ENCODE results near the gene CCDC87. TPM values are rescaled to one million over a fixed set of nuclear protein-coding genes. Genes with fewer than 3 reads are reported as not detected.
"Not testable (repeated sequence)": the region's sequence is repeated elsewhere in the genome, so short reads cannot be mapped to it uniquely, and the experiment has no call there.

The CCDC87 gene
- total and polyA plus RNA-seq, 8 donors: 0.15 to 0.40 (median 0.32) TPM

DNA sequence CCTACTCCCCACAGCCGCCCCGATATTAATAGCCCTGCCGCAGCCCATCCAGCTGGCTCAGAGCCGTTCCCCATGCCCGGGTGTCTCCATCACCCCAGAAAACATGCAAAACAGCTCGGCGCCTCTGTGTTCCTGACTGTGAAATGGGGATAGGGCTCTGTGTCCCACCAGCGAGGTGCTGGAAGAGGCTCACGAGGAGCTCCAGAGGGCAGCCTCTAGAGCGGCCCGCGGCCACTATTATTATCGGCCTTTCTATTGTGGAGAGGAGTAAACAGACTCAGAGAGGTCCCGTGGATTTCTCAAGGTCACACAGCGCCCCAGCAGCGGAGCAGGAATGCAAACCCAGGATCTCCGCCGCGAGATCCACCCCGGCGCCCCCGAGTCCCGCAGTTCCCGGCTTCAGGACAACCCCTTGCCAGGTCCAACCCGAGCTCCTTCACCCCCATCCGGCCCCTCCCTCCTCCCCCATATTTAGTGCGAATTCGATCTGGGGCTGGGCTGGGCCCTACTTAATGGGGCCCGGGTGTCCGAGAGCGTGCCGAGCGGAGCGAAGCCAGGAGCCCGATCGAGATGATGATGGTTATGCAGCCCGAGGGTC, 46.4 kb downstream of the CCDC87 start, which contains the start of gene ACTN3:
TSS of gene ACTN3 (plus strand) at position 536 of the 598 bp plus-strand sequence. CDS start at position 571, 35 bp downstream.
- TF ChIP-seq, protein P1, sequence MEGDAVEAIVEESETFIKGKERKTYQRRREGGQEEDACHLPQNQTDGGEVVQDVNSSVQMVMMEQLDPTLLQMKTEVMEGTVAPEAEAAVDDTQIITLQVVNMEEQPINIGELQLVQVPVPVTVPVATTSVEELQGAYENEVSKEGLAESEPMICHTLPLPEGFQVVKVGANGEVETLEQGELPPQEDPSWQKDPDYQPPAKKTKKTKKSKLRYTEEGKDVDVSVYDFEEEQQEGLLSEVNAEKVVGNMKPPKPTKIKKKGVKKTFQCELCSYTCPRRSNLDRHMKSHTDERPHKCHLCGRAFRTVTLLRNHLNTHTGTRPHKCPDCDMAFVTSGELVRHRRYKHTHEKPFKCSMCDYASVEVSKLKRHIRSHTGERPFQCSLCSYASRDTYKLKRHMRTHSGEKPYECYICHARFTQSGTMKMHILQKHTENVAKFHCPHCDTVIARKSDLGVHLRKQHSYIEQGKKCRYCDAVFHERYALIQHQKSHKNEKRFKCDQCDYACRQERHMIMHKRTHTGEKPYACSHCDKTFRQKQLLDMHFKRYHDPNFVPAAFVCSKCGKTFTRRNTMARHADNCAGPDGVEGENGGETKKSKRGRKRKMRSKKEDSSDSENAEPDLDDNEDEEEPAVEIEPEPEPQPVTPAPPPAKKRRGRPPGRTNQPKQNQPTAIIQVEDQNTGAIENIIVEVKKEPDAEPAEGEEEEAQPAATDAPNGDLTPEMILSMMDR (IDR thresholded peaks at IDR 0.05): no peak
- peak in 1 of 4 donors; percentile 0 for ATAC-seq
- FAIRE-seq: no peak
- Histone ChIP-seq H3K27ac (peak within 1 kb of the TSS; percentile 33 to 83 (median 54)), H3K27me3 (no peaks in the 10 kb centered on the region), H3K36me3 (no peaks in the 10 kb centered on the region), H3K4me3 (peak within 1 kb of the TSS; percentile 82 to 94 (median 90)), H3K4me1 (peaks cover 0 to 15% (median 0%) of the 10 kb centered on the region in 3 donors), H3K9me3 (no peaks in the 10 kb centered on the region)
- WGBS, 2 donors: 7% methylated on average over 37 of the region's 37 CpGs
- intact Hi-C loops (cut with DNase I): no loop called here
- peak in 4 of 6 donors; percentile 22 to 76 (median 44) for DNase-seq

DNA sequence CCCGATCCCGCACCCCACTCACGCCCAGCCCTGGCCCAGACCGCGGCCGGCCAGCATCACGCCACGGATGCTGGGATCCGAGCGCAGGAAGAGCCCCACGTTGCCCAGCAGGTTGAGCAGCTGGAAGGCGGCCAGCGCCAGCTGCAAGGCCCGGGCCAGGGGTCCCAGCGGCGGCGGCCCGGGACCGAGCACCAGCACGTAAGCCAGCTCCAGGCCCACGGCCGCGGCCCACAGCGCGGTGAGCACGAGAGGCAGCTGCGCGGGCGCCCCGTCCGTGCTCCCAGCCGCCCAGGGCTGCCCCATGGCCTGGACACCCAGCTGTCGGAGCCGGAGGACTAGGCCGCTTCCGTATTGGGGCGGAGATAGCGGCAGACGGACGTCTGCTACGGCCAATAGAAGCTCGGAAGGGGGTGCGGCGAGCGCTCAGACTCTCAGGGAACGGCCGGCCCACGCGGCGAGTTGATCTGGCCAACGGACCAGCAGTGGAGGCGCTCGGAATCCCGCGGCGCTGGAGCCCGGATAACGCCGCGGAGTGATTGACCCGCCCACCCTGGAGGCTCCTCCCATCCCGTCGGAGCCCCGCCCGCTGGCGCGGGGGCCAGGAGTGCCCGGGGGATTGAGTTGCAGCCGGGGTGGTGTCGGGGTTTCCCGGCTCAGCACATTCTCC, 47.0 kb downstream of the CCDC87 start, which contains the start of gene ZDHHC24:
TSS of gene ZDHHC24 (minus strand) at position 348 of the 667 bp plus-strand sequence. CDS start at position 303, 45 bp downstream.
- peak; percentile 67 for FAIRE-seq

DNA sequence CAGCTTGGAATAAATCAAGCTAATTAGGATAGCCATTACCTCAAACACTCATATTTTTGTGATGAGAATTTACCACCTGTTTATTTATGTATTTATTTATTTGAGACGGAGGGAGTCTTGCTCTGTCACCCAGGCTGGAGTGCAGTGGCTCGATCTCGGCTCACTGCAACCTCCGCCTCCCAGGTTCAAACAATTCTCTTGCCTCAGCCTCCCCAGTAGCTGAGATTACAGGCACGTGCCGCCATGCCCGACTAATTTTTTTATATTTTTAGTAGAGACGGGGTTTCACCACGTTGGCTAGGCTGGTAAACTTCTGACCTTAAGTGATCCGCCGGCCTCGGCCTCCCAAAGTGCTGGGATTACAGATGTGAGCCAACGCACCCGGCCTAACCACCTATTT, 47.9 kb downstream of the CCDC87 start:
- H3K36me3 ChIP-seq; H3K27ac ChIP-seq; FAIRE-seq; H3K27me3 ChIP-seq; ATAC-seq; H3K9me3 ChIP-seq; intact Hi-C loops (cut with DNase I): not testable (repeated sequence)
- WGBS, 2 donors: 43 to 50% methylated on average over 14 of the region's 14 CpGs
- peaks cover 0 to 15% (median 0%) of the 10 kb centered on the region in 3 donors for H3K4me1 ChIP-seq
- peak overlapping the region in 3 of 4 donors; percentile 88 to 94 (median 91) for H3K4me3 ChIP-seq
- peak in 1 of 6 donors; percentile 13 for DNase-seq

More for the DNA sequence above, 47.0 kb downstream of the CCDC87 start, which contains the start of gene ZDHHC24:
- DNase-seq (peak; percentile 96 to 99 (median 97)), ATAC-seq (peak; percentile 97 to 98 (median 98))
- peak within 1 kb of the TSS; percentile 82 to 94 (median 90) for H3K4me3 ChIP-seq
- H3K27me3 ChIP-seq: no peaks in the 10 kb centered on the region
- peak within 1 kb of the TSS; percentile 33 to 83 (median 54) for H3K27ac ChIP-seq
- H3K9me3 ChIP-seq: no peaks in the 10 kb centered on the region
- TF ChIP-seq, protein P1 (IDR thresholded peaks at IDR 0.05): no peak
- H3K36me3 ChIP-seq: no peaks in the 10 kb centered on the region
- peaks cover 0 to 15% (median 0%) of the 10 kb centered on the region in 3 donors for H3K4me1 ChIP-seq
- 0% methylated on average over 54 to 71 of the region's 71 CpGs for WGBS, 2 donors
- intact Hi-C loops (cut with DNase I): no loop called here

GRCh38 chr11:66543263-66544107, 49.4 kb downstream of the CCDC87 start:
- FAIRE-seq: no peak
- H3K27ac ChIP-seq: no peak overlapping the region

More at GRCh38 chr11:66543263-66544107, 49.4 kb downstream of the CCDC87 start:
- WGBS, 2 donors: 76 to 79% methylated on average over 26 of the region's 26 CpGs
- Histone ChIP-seq H3K4me1 (peaks cover 0 to 15% (median 0%) of the 10 kb centered on the region in 3 donors), H3K36me3 (peaks cover 0 to 5% (median 0%) of the 10 kb centered on the region in 3 donors), H3K4me3 (no peak overlapping the region), H3K27me3 (no peaks in the 10 kb centered on the region), H3K9me3 (no peaks in the 10 kb centered on the region)
- intact Hi-C loops (cut with DNase I): no loop called here
- no peak for ATAC-seq
- TF ChIP-seq, protein P1 (IDR thresholded peaks at IDR 0.05): no peak
- DNase-seq: peak in 1 of 6 donors; percentile 74

All from pancreas (tissue), 10 donors.